Mesendoderm (in vitro differentiated cells): ENCODE data around the gene FAM149A.

ENCODE experiments used
- DNase-seq: peaks from one replicate; pipeline ENCODE4 v3.0.0; 2013
- H2AK5ac ChIP-seq: 2 replicates; pipeline ENCODE4 v1.6.1; 2013; ENCODE audit warnings: low read length, inconsistent platforms
- H2BK120ac ChIP-seq: 2 replicates; pipeline ENCODE4 v1.6.1; 2013; ENCODE audit warnings: low read depth, mild to moderate bottlenecking, low read length, moderate library complexity, mixed read lengths
- H2BK15ac ChIP-seq: replicated peaks from 2 replicates; pipeline ENCODE4 v1.6.1; 2013; ENCODE audit warnings: low read depth, mild to moderate bottlenecking, moderate library complexity
- H2BK5ac ChIP-seq: 2 replicates; pipeline ENCODE4 v1.6.1; 2013; ENCODE audit warnings: low read length, inconsistent platforms
- H3K18ac ChIP-seq: 2 replicates; pipeline ENCODE4 v1.6.1; 2013; ENCODE audit warnings: mild to moderate bottlenecking, low read length, mixed read lengths
- H3K23ac ChIP-seq: one replicate; pipeline ENCODE4 v1.6.1; 2013; ENCODE audit warnings: low read length
- H3K27ac ChIP-seq: 2 replicates; pipeline ENCODE4 v1.5.1; 2013; ENCODE audit warnings: low read depth, mild to moderate bottlenecking, inconsistent platforms, low read length, moderate library complexity
- H3K27me3 ChIP-seq: 2 replicates; pipeline ENCODE4 v1.6.1; 2013; ENCODE audit warnings: low read length, control low read depth, mild to moderate bottlenecking, inconsistent platforms; ENCODE audit not compliant: insufficient read depth, poor library complexity
- H3K36me3 ChIP-seq: 2 replicates; pipeline ENCODE4 v1.6.1; 2013; ENCODE audit warnings: low read length, inconsistent platforms; ENCODE audit not compliant: control insufficient read depth, insufficient read depth
- H3K4ac ChIP-seq: one replicate; pipeline ENCODE4 v1.6.1; 2013; ENCODE audit warnings: low read depth, mild to moderate bottlenecking, low read length, moderate library complexity
- H3K4me1 ChIP-seq: 2 replicates; pipeline ENCODE4 v1.6.1; 2013; ENCODE audit warnings: low read depth, low read length, inconsistent platforms; ENCODE audit not compliant: control insufficient read depth
- H3K4me2 ChIP-seq: 2 replicates; pipeline ENCODE4 v1.6.1; 2013; ENCODE audit warnings: low read length
- H3K4me3 ChIP-seq: 2 replicates; pipeline ENCODE4 v1.5.1; 2013; ENCODE audit warnings: mild to moderate bottlenecking, low read length
- H3K56ac ChIP-seq: one replicate; pipeline ENCODE4 v1.6.1; 2013; ENCODE audit warnings: low read length
- H3K79me1 ChIP-seq: 2 replicates; pipeline ENCODE4 v1.6.1; 2013; ENCODE audit warnings: low read length, inconsistent platforms
- H3K79me2 ChIP-seq: 2 replicates; pipeline ENCODE4 v1.6.1; 2013; ENCODE audit warnings: mild to moderate bottlenecking, low read length; ENCODE audit not compliant: control insufficient read depth, insufficient read depth
- H3K9ac ChIP-seq: 2 replicates; pipeline ENCODE4 v1.6.1; 2013; ENCODE audit warnings: low read length, inconsistent platforms
- H4K5ac ChIP-seq: one replicate; pipeline ENCODE4 v1.6.1; 2013; ENCODE audit warnings: low read length
- H4K8ac ChIP-seq: one replicate; pipeline ENCODE4 v1.6.1; 2013; ENCODE audit warnings: low read depth, mild to moderate bottlenecking, control low read depth, low read length, moderate library complexity
- WGBS: extraction: QIAGEN DNeasy Blood & Tissue Kit; methylation state at CpG from one replicate; pipeline ENCODE4 v1.1.7; 2013; ENCODE audit warnings: low lambda C conversion rate, missing lambda C conversion rate; ENCODE audit not compliant: insufficient coverage; ENCODE audit errors: extremely low coverage; 5-methylcytosine and 5-hydroxymethylcytosine counted together

FAM149A gene

DNA sequence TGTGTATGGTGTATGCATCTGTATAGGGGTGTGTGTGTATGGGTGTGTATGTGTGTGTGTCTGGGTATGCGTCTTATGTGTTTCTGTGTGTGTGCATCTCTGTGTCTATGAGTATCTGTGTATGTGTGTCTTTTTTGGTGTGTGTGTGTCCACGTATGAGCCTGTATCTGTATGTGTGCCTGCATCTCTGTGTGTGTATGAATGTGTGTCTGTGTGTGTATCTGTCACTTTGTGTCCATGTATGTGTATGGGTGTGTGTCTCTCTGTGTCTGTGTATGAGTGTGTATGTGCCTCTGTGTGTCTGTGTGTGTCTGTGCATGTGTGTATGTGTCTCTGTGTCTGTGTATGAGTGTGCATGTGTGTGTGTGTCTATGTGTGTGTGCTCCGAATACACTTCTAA, 24.3 kb downstream of the FAM149A start:
- no peaks in the 10 kb centered on the region for H3K4me1 ChIP-seq
- H2BK15ac ChIP-seq = no peak overlapping the region
- no peaks in the 10 kb centered on the region for H3K79me2 ChIP-seq
- no peaks in the 10 kb centered on the region for H3K27me3 ChIP-seq
- H2BK5ac ChIP-seq = no peak overlapping the region
- no peak overlapping the region for H3K4ac ChIP-seq
- no peak overlapping the region for H3K56ac ChIP-seq
- H3K79me1 ChIP-seq = no peaks in the 10 kb centered on the region
- WGBS = no CpG with 5 or more reads among the region's 3 CpGs
- no peak overlapping the region for H3K9ac ChIP-seq
- no peak overlapping the region for H3K4me3 ChIP-seq
- no peak overlapping the region for H4K8ac ChIP-seq
- no peak for DNase-seq
- no peak overlapping the region for H2AK5ac ChIP-seq
- no peak overlapping the region for H3K18ac ChIP-seq
- no peaks in the 10 kb centered on the region for H3K36me3 ChIP-seq
- H3K4me2 ChIP-seq = no peak overlapping the region
- no peak overlapping the region for H3K27ac ChIP-seq
- H3K23ac ChIP-seq = no peak overlapping the region
- H2BK120ac ChIP-seq = no peak overlapping the region
- no peak overlapping the region for H4K5ac ChIP-seq

GRCh38 chr4:186131935-186132334, 27.4 kb downstream of the FAM149A start:
- Histone ChIP-seq H3K4me3 (no peak overlapping the region), H3K4me2 (no peak overlapping the region), H4K5ac (no peak overlapping the region), H3K4me1 (no peaks in the 10 kb centered on the region), H3K79me1 (no peaks in the 10 kb centered on the region), H2AK5ac (no peak overlapping the region), H4K8ac (no peak overlapping the region), H2BK120ac (no peak overlapping the region), H3K79me2 (no peaks in the 10 kb centered on the region), H3K23ac (no peak overlapping the region), H3K27ac (no peak overlapping the region), H2BK15ac (no peak overlapping the region), H3K4ac (no peak overlapping the region), H3K56ac (no peak overlapping the region), H3K27me3 (no peaks in the 10 kb centered on the region), H3K9ac (no peak overlapping the region), H2BK5ac (no peak overlapping the region), H3K18ac (no peak overlapping the region), H3K36me3 (no peaks in the 10 kb centered on the region)
- no CpG with 5 or more reads among the region's 2 CpGs for whole genome bisulfite sequencing
- no peak for DNase-seq

GRCh38 chr4:186132577-186133242, 28.2 kb downstream of the FAM149A start:
- H3K9ac ChIP-seq = no peak overlapping the region
- H2BK5ac ChIP-seq = no peak overlapping the region
- H3K79me1 ChIP-seq = no peaks in the 10 kb centered on the region
- no peak overlapping the region for H2AK5ac ChIP-seq
- no peak overlapping the region for H3K18ac ChIP-seq
- no peak overlapping the region for H2BK15ac ChIP-seq
- H4K5ac ChIP-seq = no peak overlapping the region
- no CpG with 5 or more reads among the region's 4 CpGs for WGBS
- no peak overlapping the region for H3K56ac ChIP-seq
- no peak overlapping the region for H3K4me2 ChIP-seq
- no peak overlapping the region for H3K4me3 ChIP-seq
- no peaks in the 10 kb centered on the region for H3K27me3 ChIP-seq
- no peaks in the 10 kb centered on the region for H3K36me3 ChIP-seq
- H3K23ac ChIP-seq = no peak overlapping the region
- H3K4me1 ChIP-seq = no peaks in the 10 kb centered on the region
- H3K27ac ChIP-seq = no peak overlapping the region
- DNase-seq = peak; percentile 77
- no peak overlapping the region for H4K8ac ChIP-seq
- H3K4ac ChIP-seq = no peak overlapping the region
- no peak overlapping the region for H2BK120ac ChIP-seq
- H3K79me2 ChIP-seq = no peaks in the 10 kb centered on the region

GRCh38 chr4:186134257-186134656, 29.8 kb downstream of the FAM149A start:
- Histone ChIP-seq H2BK5ac (no peak overlapping the region), H4K8ac (no peak overlapping the region), H3K18ac (no peak overlapping the region), H3K4me3 (no peak overlapping the region), H3K56ac (no peak overlapping the region), H4K5ac (no peak overlapping the region), H2BK15ac (no peak overlapping the region), H3K79me1 (no peaks in the 10 kb centered on the region), H2AK5ac (no peak overlapping the region), H3K4me2 (no peak overlapping the region), H2BK120ac (no peak overlapping the region), H3K27me3 (no peaks in the 10 kb centered on the region), H3K4ac (no peak overlapping the region), H3K4me1 (no peaks in the 10 kb centered on the region), H3K36me3 (no peaks in the 10 kb centered on the region), H3K9ac (no peak overlapping the region), H3K79me2 (no peaks in the 10 kb centered on the region), H3K23ac (no peak overlapping the region), H3K27ac (no peak overlapping the region)
- WGBS = no CpG with 5 or more reads among the region's 3 CpGs
- no peak for DNase-seq

DNA sequence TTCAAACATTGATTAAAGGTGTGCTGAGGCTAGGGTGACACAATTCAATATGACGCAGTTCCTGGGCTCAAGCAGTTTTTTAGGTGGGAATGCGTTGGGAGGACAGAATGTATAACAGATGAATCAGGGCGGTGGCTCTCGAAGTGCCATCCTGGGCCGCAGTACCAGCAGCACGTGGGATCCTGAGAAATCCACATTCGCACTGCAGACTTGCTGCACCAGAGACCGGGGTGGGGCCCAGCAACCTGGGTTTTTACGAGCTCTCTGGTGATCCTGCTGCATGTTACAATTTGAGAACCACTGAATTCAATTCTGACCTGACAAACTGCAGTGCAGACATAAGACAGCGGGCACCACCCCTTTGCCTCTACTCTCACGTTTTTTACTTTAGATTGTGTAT, 30.4 kb downstream of the FAM149A start:
- Histone ChIP-seq H3K27me3 (no peaks in the 10 kb centered on the region), H3K79me1 (no peaks in the 10 kb centered on the region), H3K56ac (no peak overlapping the region), H3K23ac (no peak overlapping the region), H3K79me2 (no peaks in the 10 kb centered on the region), H2BK15ac (no peak overlapping the region), H3K4me1 (no peaks in the 10 kb centered on the region), H3K36me3 (no peaks in the 10 kb centered on the region), H3K27ac (no peak overlapping the region), H2AK5ac (no peak overlapping the region), H3K4me3 (no peak overlapping the region), H3K18ac (no peak overlapping the region), H2BK5ac (no peak overlapping the region), H3K9ac (no peak overlapping the region), H4K8ac (no peak overlapping the region), H4K5ac (no peak overlapping the region), H3K4ac (no peak overlapping the region), H2BK120ac (no peak overlapping the region), H3K4me2 (no peak overlapping the region)
- no CpG with 5 or more reads among the region's 11 CpGs for WGBS
- DNase-seq = no peak

DNA sequence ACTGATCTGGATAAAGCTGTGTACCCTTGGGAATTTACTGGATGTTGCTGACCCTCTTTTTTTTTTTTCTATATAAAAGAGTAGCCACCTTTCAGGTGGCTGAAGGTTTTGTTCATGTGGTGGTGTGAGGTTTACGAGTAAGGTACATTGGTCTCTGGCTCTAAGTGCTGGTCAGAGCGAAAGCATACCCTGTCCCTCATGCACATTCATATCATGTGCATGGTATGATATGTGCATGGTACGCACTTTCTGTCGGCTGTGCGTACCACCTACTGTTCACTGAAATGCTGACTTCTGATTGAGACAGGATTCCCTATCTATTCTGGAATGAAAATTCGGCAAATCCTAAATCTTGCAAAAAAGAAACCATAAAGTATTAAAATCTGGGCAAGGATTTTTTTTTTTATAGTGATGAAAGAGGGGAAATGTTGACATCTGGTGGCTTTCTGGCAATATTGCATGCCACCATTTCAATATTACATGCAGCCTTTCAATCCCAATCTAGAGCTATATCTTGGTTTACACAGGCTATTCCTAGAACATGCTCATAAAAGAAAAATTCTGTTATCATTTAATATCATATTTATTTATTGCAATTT, 32.8 kb downstream of the FAM149A start:
- Histone ChIP-seq H3K4me2 (no peak overlapping the region), H3K79me2 (no peaks in the 10 kb centered on the region), H2BK5ac (no peak overlapping the region), H4K5ac (no peak overlapping the region), H2BK120ac (no peak overlapping the region), H3K56ac (no peak overlapping the region), H3K36me3 (no peaks in the 10 kb centered on the region), H2AK5ac (no peak overlapping the region), H4K8ac (no peak overlapping the region), H3K27ac (no peak overlapping the region), H3K18ac (no peak overlapping the region), H3K4me3 (no peak overlapping the region), H3K23ac (no peak overlapping the region), H3K4me1 (no peaks in the 10 kb centered on the region), H3K27me3 (no peaks in the 10 kb centered on the region), H2BK15ac (no peak overlapping the region), H3K79me1 (no peaks in the 10 kb centered on the region), H3K9ac (no peak overlapping the region), H3K4ac (no peak overlapping the region)
- no peak for DNase-seq
- WGBS = no CpG with 5 or more reads among the region's 6 CpGs
